Stimulated activated naive B cell treated with anti-CD40 and anti-IgM and Interleukin-4, amounts not matched to agents 10 μg/mL and 1 μg/mL and 100 μg/mL, for 72 hours (primary cell): ENCODE measurements around the gene SGPP2.

Experiments
- ATAC-seq, 2 donors: fragments of 150-1000 bp; cut with Tn5 transposase; replicated peaks; 2 replicates each; pipeline ENCODE4 v1.10.0; 2021; ENCODE audit warnings: moderate library complexity in 1 of 2
- DNase-seq: peaks from one replicate; pipeline ENCODE4 v3.0.0; 2021
- H3K27ac Mint-ChIP-seq: one replicate; pipeline ENCODE4 v1.8.0; 2022; ENCODE audit warnings: mild to moderate bottlenecking, mixed read lengths
- H3K27me3 Mint-ChIP-seq, 2 donors: one replicate each; pipeline ENCODE4 v1.8.0; 2022; ENCODE audit warnings: mixed read lengths in 2 of 2
- H3K36me3 Mint-ChIP-seq, 2 donors: one replicate each; pipeline ENCODE4 v1.8.0; 2022; ENCODE audit warnings: mixed read lengths in 2 of 2, mild to moderate bottlenecking in 1 of 2
- H3K4me1 Mint-ChIP-seq, 2 donors: one replicate each; pipeline ENCODE4 v1.8.0; 2022; ENCODE audit warnings: mixed read lengths in 2 of 2, mild to moderate bottlenecking in 1 of 2
- H3K4me3 Mint-ChIP-seq, 2 donors: one replicate each; pipeline ENCODE4 v1.8.0; 2022; ENCODE audit warnings: mild to moderate bottlenecking in 2 of 2, mixed read lengths in 2 of 2, moderate library complexity in 1 of 2
- H3K9me3 Mint-ChIP-seq, 2 donors: one replicate each; pipeline ENCODE4 v1.8.0; 2022; ENCODE audit warnings: mixed read lengths in 2 of 2, mild to moderate bottlenecking in 1 of 2

SGPP2 gene

DNA sequence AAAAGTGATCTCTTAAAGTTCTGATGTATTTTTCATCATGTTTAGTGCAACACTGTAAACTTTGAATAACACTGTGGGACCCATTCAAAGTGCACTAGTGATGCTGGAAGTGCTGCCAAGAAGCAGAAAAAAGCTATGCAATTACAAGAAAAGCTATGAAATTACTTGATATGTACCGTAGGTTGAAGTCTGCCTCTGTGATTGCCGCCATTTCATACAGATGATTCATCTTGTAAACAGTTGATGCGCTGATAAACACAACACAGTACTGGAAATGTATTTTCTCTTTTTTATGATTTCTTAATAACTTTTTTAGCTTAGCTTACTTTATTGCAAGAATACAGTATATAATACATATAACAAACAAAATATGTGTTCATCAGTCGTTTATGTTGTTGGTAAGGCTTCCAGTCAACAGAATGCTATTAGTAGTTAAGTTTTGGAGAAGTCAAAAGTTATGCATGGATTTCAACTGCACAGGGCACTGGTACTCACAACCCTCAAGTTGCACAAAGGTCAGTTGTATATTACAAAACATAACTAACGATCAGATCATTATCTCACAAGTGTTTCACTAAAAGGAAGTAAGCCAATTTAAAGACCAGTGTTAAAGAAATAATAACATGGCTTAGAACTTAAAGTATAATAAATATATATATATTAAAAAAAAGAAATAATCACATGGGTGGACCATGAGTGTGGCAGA lies 82.0 kb downstream of the SGPP2 start:
- Mint-ChIP-seq H3K27ac (no peak overlapping the region), H3K27me3 (peaks cover 0 to 4% of the 10 kb centered on the region in 2 donors), H3K4me1 (peaks cover 2 to 6% of the 10 kb centered on the region in 2 donors), H3K36me3 (no peaks in the 10 kb centered on the region), H3K9me3 (no peaks in the 10 kb centered on the region), H3K4me3 (no peak overlapping the region)
- ATAC-seq (no peak), DNase-seq (no peak)

- Mint-ChIP-seq H3K4me1 (no peaks in the 10 kb centered on the region), H3K4me3 (no peak overlapping the region), H3K36me3 (no peaks in the 10 kb centered on the region), H3K27ac (no peak overlapping the region), H3K9me3 (peaks cover 4 to 5% of the 10 kb centered on the region in 2 donors), H3K27me3 (peaks cover 7 to 8% of the 10 kb centered on the region in 2 donors)
- DNase-seq (no peak), ATAC-seq (no peak)
Measured at GRCh38 chr2:222514901-222515300, 90.6 kb downstream of the SGPP2 start.

DNA sequence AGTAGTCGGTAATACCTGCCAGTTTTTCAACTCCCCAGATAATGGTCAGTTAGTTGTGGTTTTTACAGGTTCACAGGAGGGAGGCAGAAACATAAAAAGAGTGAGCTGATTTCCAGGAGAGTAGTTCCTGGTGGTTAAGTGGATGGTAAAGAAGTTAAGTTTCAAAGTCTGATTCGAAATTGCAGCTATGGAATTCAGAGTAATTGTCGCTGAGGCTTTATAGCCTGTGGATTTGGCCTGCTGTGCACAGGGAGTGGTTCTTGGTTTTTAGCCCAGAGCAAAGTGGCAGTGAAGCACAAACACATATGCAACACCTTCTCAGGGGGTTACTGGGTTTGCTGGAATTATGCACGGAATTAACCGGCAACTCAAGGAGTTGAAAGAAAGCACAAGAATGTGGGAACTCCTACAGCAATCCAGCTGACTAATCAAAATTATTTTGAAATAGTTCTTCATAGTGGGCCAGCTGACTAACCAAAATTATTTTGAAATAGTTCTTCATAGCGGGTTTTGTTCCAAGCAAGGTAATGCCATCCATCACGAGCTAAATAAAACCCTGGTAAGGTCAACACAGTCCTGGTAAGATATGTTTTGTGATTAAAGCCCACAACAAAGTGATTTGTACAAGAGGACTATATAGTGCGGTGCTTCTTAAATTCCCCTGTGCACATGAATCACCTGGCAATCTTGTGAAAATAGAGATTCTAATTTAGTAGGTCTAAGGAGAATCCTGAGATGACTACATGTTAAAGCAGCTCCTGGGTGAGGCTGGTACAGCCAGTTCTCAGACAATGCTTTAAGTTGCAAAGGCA lies 94.4 kb downstream of the SGPP2 start:
- DNase-seq, result no peak
- Mint-ChIP-seq H3K27ac (no peak overlapping the region), H3K4me3 (no peak overlapping the region), H3K4me1 (no peaks in the 10 kb centered on the region), H3K9me3 (no peaks in the 10 kb centered on the region), H3K27me3 (peaks cover 7 to 8% of the 10 kb centered on the region in 2 donors), H3K36me3 (peaks cover 0 to 4% of the 10 kb centered on the region in 2 donors)
- ATAC-seq, result no peak

DNA sequence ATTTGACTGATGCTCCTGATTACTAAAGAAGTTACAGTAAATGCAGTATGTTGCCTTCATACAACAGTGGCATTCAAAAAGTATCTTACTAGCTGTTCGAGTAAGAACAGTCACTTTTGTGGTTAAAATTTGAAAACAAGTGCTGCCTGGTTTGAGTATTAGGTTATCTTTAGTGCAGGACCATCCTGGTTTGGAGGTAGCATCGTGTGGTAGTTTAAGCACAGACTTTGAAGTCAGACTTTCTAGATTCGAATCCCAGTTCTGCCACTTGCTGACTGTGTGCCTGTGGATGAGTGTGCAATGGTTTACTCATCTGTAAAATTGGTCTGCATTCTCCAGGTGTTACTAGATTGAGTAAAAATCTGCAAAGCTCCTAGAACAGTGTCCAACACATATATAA lies 96.8 kb downstream of the SGPP2 start:
- Mint-ChIP-seq H3K4me3 (no peak overlapping the region), H3K4me1 (no peaks in the 10 kb centered on the region), H3K36me3 (peaks cover 0 to 8% of the 10 kb centered on the region in 2 donors), H3K27me3 (peaks cover 6 to 7% of the 10 kb centered on the region in 2 donors), H3K9me3 (no peaks in the 10 kb centered on the region), H3K27ac (no peak overlapping the region)
- no peak for DNase-seq
- ATAC-seq, result no peak

GRCh38 chr2:222522082-222522481 lies 97.7 kb downstream of the SGPP2 start:
- no peak for ATAC-seq
- Mint-ChIP-seq H3K27ac (no peak overlapping the region), H3K36me3 (peaks cover 0 to 13% of the 10 kb centered on the region in 2 donors), H3K9me3 (peaks cover 0 to 3% of the 10 kb centered on the region in 2 donors), H3K4me1 (no peaks in the 10 kb centered on the region), H3K4me3 (no peak overlapping the region), H3K27me3 (peaks cover 3 to 4% of the 10 kb centered on the region in 2 donors)
- no peak for DNase-seq

GRCh38 chr2:222523783-222524544 lies 99.6 kb downstream of the SGPP2 start:
- H3K36me3 Mint-ChIP-seq, result peaks cover 0 to 13% of the 10 kb centered on the region in 2 donors
- no peaks in the 10 kb centered on the region for H3K27me3 Mint-ChIP-seq
- ATAC-seq (no peak), DNase-seq (no peak)
- no peak overlapping the region for H3K4me3 Mint-ChIP-seq
- H3K9me3 Mint-ChIP-seq, result peaks cover 0 to 3% of the 10 kb centered on the region in 2 donors
- no peak overlapping the region for H3K27ac Mint-ChIP-seq
- no peaks in the 10 kb centered on the region for H3K4me1 Mint-ChIP-seq

DNA sequence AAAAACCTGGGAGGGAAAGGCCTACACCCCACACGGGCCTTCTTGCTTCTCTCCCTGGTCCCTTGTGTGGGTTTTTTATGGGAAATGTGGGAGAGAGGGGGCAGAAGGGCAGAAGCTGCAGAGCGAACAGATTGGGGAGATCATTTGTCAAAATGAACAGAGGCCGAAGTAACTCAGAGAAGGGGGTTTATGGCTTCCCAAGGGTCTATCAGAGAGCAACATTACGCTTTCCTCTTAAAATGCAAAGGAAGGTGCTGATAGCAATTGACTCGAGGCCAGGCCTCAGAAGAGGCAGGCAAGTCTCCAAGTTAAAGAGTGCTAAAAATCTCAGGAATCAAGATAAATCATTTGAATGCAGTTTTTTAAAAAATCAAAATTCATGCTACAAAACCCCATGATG lies 101.5 kb downstream of the SGPP2 start:
- no peak for DNase-seq
- no peaks in the 10 kb centered on the region for H3K27me3 Mint-ChIP-seq
- no peak overlapping the region for H3K27ac Mint-ChIP-seq
- peaks cover 0 to 13% of the 10 kb centered on the region in 2 donors for H3K36me3 Mint-ChIP-seq
- H3K4me3 Mint-ChIP-seq, result no peak overlapping the region
- H3K4me1 Mint-ChIP-seq, result no peaks in the 10 kb centered on the region
- H3K9me3 Mint-ChIP-seq, result peaks cover 0 to 3% of the 10 kb centered on the region in 2 donors
- no peak for ATAC-seq

DNA sequence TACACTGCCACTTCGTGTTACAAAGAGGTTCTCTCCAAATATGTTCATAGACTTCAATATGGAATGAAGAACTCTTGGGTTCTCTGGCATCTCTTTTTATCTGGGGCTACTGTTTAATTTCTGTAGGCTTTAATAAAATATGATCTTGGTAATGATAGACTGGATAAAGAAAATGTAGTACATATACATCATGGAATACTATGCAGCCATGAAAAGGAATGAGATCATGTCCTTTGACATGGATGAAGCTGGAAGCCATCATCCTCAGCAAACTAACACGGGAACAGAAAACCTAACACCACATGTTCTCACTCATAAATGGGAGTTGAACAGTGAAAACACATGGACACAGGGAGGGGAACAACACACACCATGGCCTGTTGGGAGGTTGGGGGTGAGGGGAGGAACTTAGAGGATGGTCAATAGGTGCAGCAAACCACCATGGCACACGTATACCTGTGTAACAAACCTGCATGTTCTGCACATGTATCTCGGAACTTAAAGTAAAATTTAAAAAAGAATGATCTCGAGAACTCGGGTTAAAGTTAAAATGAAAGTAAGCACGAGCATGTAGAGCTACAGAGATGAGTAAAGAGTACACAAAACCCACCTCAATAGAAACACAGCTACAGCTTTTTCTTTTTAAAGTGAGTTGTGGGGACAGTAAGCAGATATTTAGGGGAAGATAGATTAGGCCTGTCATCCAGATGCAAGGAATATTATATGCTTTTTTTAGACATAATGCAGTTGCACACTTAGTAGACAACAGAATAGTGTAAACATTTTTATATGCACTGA lies 102.3 kb downstream of the SGPP2 start:
- no peaks in the 10 kb centered on the region for H3K27me3 Mint-ChIP-seq
- no peaks in the 10 kb centered on the region for H3K4me1 Mint-ChIP-seq
- ATAC-seq (no peak), DNase-seq (no peak)
- H3K27ac Mint-ChIP-seq, result no peak overlapping the region
- H3K4me3 Mint-ChIP-seq, result no peak overlapping the region
- peaks cover 0 to 13% of the 10 kb centered on the region in 2 donors for H3K36me3 Mint-ChIP-seq
- H3K9me3 Mint-ChIP-seq, result peaks cover 0 to 3% of the 10 kb centered on the region in 2 donors

DNA sequence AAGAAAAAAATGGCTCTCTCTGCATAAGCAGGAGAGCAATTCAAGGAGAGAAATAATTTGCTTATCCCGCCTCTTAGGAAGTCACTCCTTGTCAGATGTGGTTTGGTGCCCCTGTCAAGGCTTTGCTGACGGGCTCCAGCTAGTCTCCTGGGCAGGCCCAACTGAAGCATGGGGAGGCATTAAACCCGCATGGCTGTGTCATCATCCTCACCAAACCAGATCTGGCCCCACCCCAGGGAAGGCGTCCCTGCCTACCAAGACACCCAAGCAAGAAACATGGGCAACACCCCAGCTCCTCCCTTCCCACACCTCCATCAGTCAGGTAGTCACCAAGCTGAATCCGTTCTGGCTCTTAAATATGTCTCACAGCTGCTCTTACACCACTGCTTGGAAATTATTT lies 108.0 kb downstream of the SGPP2 start:
- Mint-ChIP-seq H3K4me1 (no peaks in the 10 kb centered on the region), H3K27ac (no peak overlapping the region), H3K36me3 (no peaks in the 10 kb centered on the region), H3K9me3 (no peaks in the 10 kb centered on the region), H3K27me3 (peaks cover 0 to 4% of the 10 kb centered on the region in 2 donors), H3K4me3 (no peak overlapping the region)
- DNase-seq, result no peak
- ATAC-seq, result no peak

GRCh38 chr2:222535477-222535876 lies 111.1 kb downstream of the SGPP2 start:
- peaks cover 6 to 8% of the 10 kb centered on the region in 2 donors for H3K27me3 Mint-ChIP-seq
- no peak for DNase-seq
- no peak overlapping the region for H3K4me3 Mint-ChIP-seq
- peaks cover 5% of the 10 kb centered on the region in 2 donors for H3K4me1 Mint-ChIP-seq
- ATAC-seq, result no peak
- peaks cover 3 to 4% of the 10 kb centered on the region in 2 donors for H3K9me3 Mint-ChIP-seq
- H3K27ac Mint-ChIP-seq, result no peak overlapping the region
- no peaks in the 10 kb centered on the region for H3K36me3 Mint-ChIP-seq

DNA sequence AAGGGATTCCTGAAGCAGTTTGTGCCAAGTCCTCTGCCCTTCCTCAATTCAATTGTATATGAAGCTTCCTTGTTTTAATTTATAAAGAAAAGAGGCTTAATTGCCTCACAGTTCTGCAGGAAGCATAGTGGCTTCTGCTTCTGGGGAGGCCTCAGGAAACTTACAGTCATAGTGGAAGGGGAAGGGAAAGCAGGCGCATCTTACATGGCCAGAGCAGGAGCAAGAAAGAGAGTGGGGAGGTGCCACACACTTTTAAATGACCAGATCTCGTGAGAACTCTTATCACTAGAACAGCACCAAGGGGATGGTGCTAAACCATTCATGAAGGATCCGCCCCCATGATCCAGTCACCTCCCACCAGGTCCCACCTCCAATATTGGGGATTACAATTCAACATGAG lies 114.2 kb downstream of the SGPP2 start:
- H3K27ac Mint-ChIP-seq, result no peak overlapping the region

GRCh38 chr2:222544661-222545060 lies 120.3 kb downstream of the SGPP2 start:
- Mint-ChIP-seq H3K36me3 (no peaks in the 10 kb centered on the region), H3K4me3 (no peak overlapping the region), H3K27me3 (peaks cover 9 to 33% of the 10 kb centered on the region in 2 donors), H3K9me3 (no peaks in the 10 kb centered on the region), H3K4me1 (no peaks in the 10 kb centered on the region), H3K27ac (no peak overlapping the region)
- DNase-seq (no peak), ATAC-seq (no peak)

More for the DNA sequence above, 114.2 kb downstream of the SGPP2 start:
- H3K36me3 Mint-ChIP-seq, result no peaks in the 10 kb centered on the region
- ATAC-seq (peak; percentile 52 to 73), DNase-seq (peak; percentile 11)
- peaks cover 8 to 17% of the 10 kb centered on the region in 2 donors for H3K27me3 Mint-ChIP-seq
- H3K4me3 Mint-ChIP-seq, result no peak overlapping the region
- peaks cover 3 to 4% of the 10 kb centered on the region in 2 donors for H3K9me3 Mint-ChIP-seq
- H3K4me1 Mint-ChIP-seq, result peaks cover 5% of the 10 kb centered on the region in 2 donors

DNA sequence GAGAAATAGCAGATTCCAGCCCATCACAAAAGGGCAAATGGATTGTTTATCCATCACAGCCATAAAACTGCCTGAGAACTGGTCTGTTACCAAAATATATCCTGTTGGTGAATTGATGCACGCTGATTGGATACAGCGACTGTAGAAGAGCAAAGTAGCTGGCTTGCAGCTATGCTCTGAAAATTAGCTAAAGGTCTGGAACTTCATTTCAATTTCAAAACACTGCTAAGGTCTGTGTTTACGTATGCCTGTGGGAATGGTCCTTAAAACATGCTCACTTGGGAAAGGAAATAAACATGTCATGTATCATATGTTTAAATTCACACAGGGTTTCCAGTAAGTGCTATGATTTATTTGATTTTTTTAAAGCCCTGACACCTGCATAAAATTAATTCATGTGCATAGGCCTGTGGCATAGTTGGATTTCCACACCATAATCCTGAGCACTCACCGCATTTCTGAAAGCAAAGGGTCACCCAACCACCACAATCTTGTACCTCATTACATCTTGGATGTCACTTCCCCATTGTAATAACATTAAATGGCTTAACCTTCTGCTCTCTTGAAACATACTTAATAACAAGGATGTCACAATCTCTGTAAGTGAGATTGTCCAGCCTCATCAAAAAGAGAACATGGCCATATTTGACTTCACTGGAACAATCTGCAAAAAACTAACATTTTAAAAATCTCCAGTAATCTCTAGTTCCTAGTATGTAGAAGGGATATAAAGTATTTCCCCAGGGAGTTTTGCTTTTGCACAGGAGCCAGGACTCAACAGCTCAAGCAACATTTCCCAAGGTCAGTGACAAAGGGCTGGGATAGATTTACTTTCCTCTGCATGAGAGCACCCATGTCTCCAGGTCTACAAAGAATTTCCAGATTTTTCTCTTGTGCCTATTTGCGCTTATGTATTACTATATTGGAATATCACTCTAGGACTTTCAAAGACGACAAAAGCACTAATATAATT lies 121.8 kb downstream of the SGPP2 start:
- H3K4me3 Mint-ChIP-seq, result no peak overlapping the region
- no peaks in the 10 kb centered on the region for H3K4me1 Mint-ChIP-seq
- H3K27ac Mint-ChIP-seq, result no peak overlapping the region
- DNase-seq (no peak), ATAC-seq (no peak)
- no peaks in the 10 kb centered on the region for H3K36me3 Mint-ChIP-seq
- H3K9me3 Mint-ChIP-seq, result no peaks in the 10 kb centered on the region
- H3K27me3 Mint-ChIP-seq, result peaks cover 15 to 33% of the 10 kb centered on the region in 2 donors
